Left lung (tissue), 10 donors: ENCODE measurements around the gene THYN1. TPM values are rescaled to one million over a fixed set of nuclear protein-coding genes. Genes with fewer than 3 reads are reported as not detected.

Source experiments
- ATAC-seq: fragments of 200-7000 bp; cut with Tn5 transposase; one replicate; pipeline ENCODE4 v1.9.1; 2020; ENCODE audit warnings: moderate library complexity
- DNase-seq, 4 donors: peaks; one replicate each; pipeline ENCODE4 v3.0.0-alpha.2; 2013 to 2020
- H3K27ac ChIP-seq, 2 donors: fragments of 200-600 bp; sonication (generic) in 1 of 2; one replicate each; pipeline versions ENCODE4 v1.5.0 to v1.8.0; 2020 to 2021
- H3K27me3 ChIP-seq, 2 donors: fragments of 200-600 bp; sonication (generic) in 1 of 2; one replicate each; pipeline versions ENCODE4 v1.5.0 to v1.8.0; 2020 to 2021
- H3K36me3 ChIP-seq, 2 donors: fragments of 200-600 bp; sonication (generic) in 1 of 2; one replicate each; pipeline versions ENCODE4 v1.5.0 to v1.8.0; 2020 to 2021
- H3K4me1 ChIP-seq, 2 donors: fragments of 200-600 bp; one replicate each; pipeline ENCODE4 v1.8.0; 2021
- H3K4me3 ChIP-seq, 2 donors: fragments of 200-600 bp; sonication (generic) in 1 of 2; one replicate each; pipeline versions ENCODE4 v1.5.0 to v1.8.0; 2020 to 2021; ENCODE audit warnings: mild to moderate bottlenecking in 1 of 2
- H3K9me3 ChIP-seq, 2 donors: fragments of 200-600 bp; sonication (generic) in 1 of 2; one replicate each; pipeline versions ENCODE4 v1.5.0 to v1.8.0; 2020 to 2021
- CTCF ChIP-seq, 2 donors: fragments of 200-600 bp; sonication (generic) in 1 of 2; IDR thresholded peaks; one replicate each; pipeline versions ENCODE4 v1.5.0 to v1.8.0; 2021; ENCODE audit warnings: antibody characterized with exemption in 2 of 2
- intact Hi-C, 2 donors: fragments of 100-400 bp; cut with DNase I; formaldehyde crosslinking; loops; one replicate each; pipeline versions ENCODE4 v1.11.2 to v1.14.2; 2022
- polyA plus RNA-seq, 6 donors: library from polyadenylated mRNA; unstranded; fragments of 120-200 nt; gene quantifications; one replicate each; pipeline ENCODE4 v1.2.1, GENCODE V29; 2013; ENCODE audit not compliant: insufficient read length in 6 of 6
- total RNA-seq, 2 donors: library from RNA; stranded (reverse); fragmentation: NEBNext Ultra II Directional; extraction: Animal tissue kit (Norgen Biotek cat#: 25700); gene quantifications; one replicate each; pipeline ENCODE4 v1.2.1, GENCODE V29; 2021
- donor health status: DM: no; HTN: yes; CAD: no.
- donor health status: DM: no; HTN: no; CAD: no.

Gene THYN1
- total and polyA plus RNA-seq, 8 donors: 32.5 to 78.2 (median 61.4) TPM

- H3K4me3 ChIP-seq: peak overlapping the region; percentile 90 to 91
- H3K36me3 ChIP-seq: peaks cover 0 to 32% of the 10 kb centered on the region in 2 donors
- DNase-seq (no peak), ATAC-seq (no peak)
- H3K27me3 ChIP-seq: no peaks in the 10 kb centered on the region
- no peak overlapping the region for H3K27ac ChIP-seq
- no peaks in the 10 kb centered on the region for H3K9me3 ChIP-seq
- peaks cover 18 to 49% of the 10 kb centered on the region in 2 donors for H3K4me1 ChIP-seq
- intact Hi-C loops: no loop called here
- no peak for TF ChIP-seq CTCF (IDR thresholded peaks at IDR 0.05)
Measured at GRCh38 chr11:134254433-134255183, 1.5 kb upstream of the THYN1 start.

GRCh38 chr11:134252346-134253187, 585 bp downstream of the THYN1 start:
- TF ChIP-seq CTCF (IDR thresholded peaks at IDR 0.05): no peak
- no peaks in the 10 kb centered on the region for H3K27me3 ChIP-seq
- peak overlapping the region; percentile 90 to 91 for H3K4me3 ChIP-seq
- intact Hi-C loops: no loop called here
- ATAC-seq (peak; percentile 28), DNase-seq (peak in 1 of 4 donors; percentile 35)
- H3K4me1 ChIP-seq: peaks cover 18 to 49% of the 10 kb centered on the region in 2 donors
- no peaks in the 10 kb centered on the region for H3K9me3 ChIP-seq
- peaks cover 0 to 33% of the 10 kb centered on the region in 2 donors for H3K36me3 ChIP-seq
- peak overlapping the region; percentile 55 to 78 for H3K27ac ChIP-seq

GRCh38 chr11:134250675-134251074, 2.5 kb downstream of the THYN1 start:
- Histone ChIP-seq H3K36me3 (peaks cover 0 to 42% of the 10 kb centered on the region in 2 donors), H3K4me1 (peaks cover 18 to 47% of the 10 kb centered on the region in 2 donors), H3K27ac (no peak overlapping the region), H3K9me3 (no peaks in the 10 kb centered on the region), H3K4me3 (no peak overlapping the region), H3K27me3 (no peaks in the 10 kb centered on the region)
- TF ChIP-seq CTCF (IDR thresholded peaks at IDR 0.05): no peak
- DNase-seq: no peak
- ATAC-seq: no peak
- intact Hi-C loops: no loop called here

- DNase-seq (no peak), ATAC-seq (no peak)
- H3K27ac ChIP-seq: no peak overlapping the region
- H3K36me3 ChIP-seq: peaks cover 0 to 46% of the 10 kb centered on the region in 2 donors
- no peaks in the 10 kb centered on the region for H3K9me3 ChIP-seq
- no peaks in the 10 kb centered on the region for H3K27me3 ChIP-seq
- no peak overlapping the region for H3K4me3 ChIP-seq
- peaks cover 18 to 42% of the 10 kb centered on the region in 2 donors for H3K4me1 ChIP-seq
- intact Hi-C loops: no loop called here
- no peak for TF ChIP-seq CTCF (IDR thresholded peaks at IDR 0.05)
Measured at GRCh38 chr11:134250246-134250645, 2.9 kb downstream of the THYN1 start.

GRCh38 chr11:134248910-134249480, 4.2 kb downstream of the THYN1 start:
- Histone ChIP-seq H3K4me1 (peaks cover 11 to 30% of the 10 kb centered on the region in 2 donors), H3K4me3 (no peak overlapping the region), H3K9me3 (no peaks in the 10 kb centered on the region), H3K27ac (no peak overlapping the region), H3K27me3 (no peaks in the 10 kb centered on the region), H3K36me3 (peaks cover 0 to 59% of the 10 kb centered on the region in 2 donors)
- ATAC-seq (no peak), DNase-seq (no peak)
- TF ChIP-seq CTCF (IDR thresholded peaks at IDR 0.05): no peak
- intact Hi-C loops: no loop called here
